SH-SY5Y (cell line): ENCODE data around the gene HAUS2.

Experiments
- GATA2 ChIP-seq: IDR thresholded peaks from 2 replicates; pipeline ENCODE4 v1.6.1; 2011; ENCODE audit warnings: mild to moderate bottlenecking, low read depth, low read length
- GATA3 ChIP-seq: IDR thresholded peaks from 2 replicates; pipeline ENCODE4 v1.6.1; 2011; ENCODE audit warnings: low read depth, mild to moderate bottlenecking, low read length, moderate library complexity

GRCh38 chr15:42578984-42579537 is 30.4 kb downstream of the HAUS2 start:
- TF ChIP-seq GATA2 = no peak
- no peak for TF ChIP-seq GATA3
